ENCODE measurements around the gene SLCO2A1. TPM values are rescaled to one million over a fixed set of nuclear protein-coding genes. Genes with fewer than 3 reads are reported as not detected.

Gene SLCO2A1
- total RNA-seq, 1 donor from 2014 or later, result 3.7 TPM

- DNase-seq, result no peak
Observed at GRCh38 chr3:133980550-133980949, 49.2 kb downstream of the SLCO2A1 start.

- no peak for DNase-seq
Observed at GRCh38 chr3:133980035-133980434, 49.7 kb downstream of the SLCO2A1 start.

GRCh38 chr3:133979553-133979952, 50.2 kb downstream of the SLCO2A1 start:
- DNase-seq, result no peak

GRCh38 chr3:133977568-133977967, 52.2 kb downstream of the SLCO2A1 start:
- no peak for DNase-seq

GRCh38 chr3:133973249-133973980, 56.3 kb downstream of the SLCO2A1 start:
- DNase-seq, result no peak

GRCh38 chr3:133972156-133972555, 57.6 kb downstream of the SLCO2A1 start:
- DNase-seq, result no peak

- DNase-seq, result no peak
Observed at GRCh38 chr3:133970916-133971315, 58.8 kb downstream of the SLCO2A1 start.

GRCh38 chr3:133970339-133970738, 59.4 kb downstream of the SLCO2A1 start:
- no peak for DNase-seq

- DNase-seq, result no peak
Observed at GRCh38 chr3:133967992-133968892, 61.5 kb downstream of the SLCO2A1 start.

- no peak for DNase-seq
Observed at GRCh38 chr3:133966954-133967353, 62.8 kb downstream of the SLCO2A1 start.

GRCh38 chr3:133965906-133966305, 63.8 kb downstream of the SLCO2A1 start:
- DNase-seq, result no peak

- DNase-seq, result peak; percentile 91
Observed at GRCh38 chr3:133965013-133965570, 64.6 kb downstream of the SLCO2A1 start.

GRCh38 chr3:133964547-133964946, 65.2 kb downstream of the SLCO2A1 start:
- DNase-seq, result no peak

- DNase-seq, result no peak
Observed at GRCh38 chr3:133963657-133964396, 65.9 kb downstream of the SLCO2A1 start.

GRCh38 chr3:133962849-133963248, 66.9 kb downstream of the SLCO2A1 start:
- peak; percentile 41 for DNase-seq

GRCh38 chr3:133958071-133958805, 71.5 kb downstream of the SLCO2A1 start:
- no peak for DNase-seq

- DNase-seq, result no peak
Observed at GRCh38 chr3:133956982-133957381, 72.7 kb downstream of the SLCO2A1 start.

- DNase-seq, result no peak
Observed at GRCh38 chr3:133956353-133956752, 73.4 kb downstream of the SLCO2A1 start.

- no peak for DNase-seq
Observed at GRCh38 chr3:133955892-133956291, 73.8 kb downstream of the SLCO2A1 start.

GRCh38 chr3:133954717-133955360, 74.9 kb downstream of the SLCO2A1 start:
- DNase-seq, result no peak

- no peak for DNase-seq
Observed at GRCh38 chr3:133953297-133953696, 76.4 kb downstream of the SLCO2A1 start.
